Cardiac fibroblast (primary cell): Measurements from ENCODE around the gene RTN1.

Experiments used
- DNase-seq, 2 donors: peaks; one replicate each; pipeline versions ENCODE4 v3.0.0 to v3.0.0-alpha.2; 2010; ENCODE audit warnings: low read depth in 2 of 2
- H3K4me3 ChIP-seq, 2 donors: replicated peaks in 1 of 2; 1 replicate in 1 of 2; 2 replicates in 1 of 2; pipeline ENCODE4 v1.5.1; 2011; ENCODE audit warnings: low read depth in 2 of 2, low read length in 2 of 2, mild to moderate bottlenecking in 2 of 2, moderate library complexity in 1 of 2
- TF ChIP-seq, protein P1 (sequence below): IDR thresholded peaks from one replicate; pipeline ENCODE4 v1.5.1; 2011; ENCODE audit warnings: low read depth, mild to moderate bottlenecking, low read length, inconsistent platforms

The RTN1 gene

DNA sequence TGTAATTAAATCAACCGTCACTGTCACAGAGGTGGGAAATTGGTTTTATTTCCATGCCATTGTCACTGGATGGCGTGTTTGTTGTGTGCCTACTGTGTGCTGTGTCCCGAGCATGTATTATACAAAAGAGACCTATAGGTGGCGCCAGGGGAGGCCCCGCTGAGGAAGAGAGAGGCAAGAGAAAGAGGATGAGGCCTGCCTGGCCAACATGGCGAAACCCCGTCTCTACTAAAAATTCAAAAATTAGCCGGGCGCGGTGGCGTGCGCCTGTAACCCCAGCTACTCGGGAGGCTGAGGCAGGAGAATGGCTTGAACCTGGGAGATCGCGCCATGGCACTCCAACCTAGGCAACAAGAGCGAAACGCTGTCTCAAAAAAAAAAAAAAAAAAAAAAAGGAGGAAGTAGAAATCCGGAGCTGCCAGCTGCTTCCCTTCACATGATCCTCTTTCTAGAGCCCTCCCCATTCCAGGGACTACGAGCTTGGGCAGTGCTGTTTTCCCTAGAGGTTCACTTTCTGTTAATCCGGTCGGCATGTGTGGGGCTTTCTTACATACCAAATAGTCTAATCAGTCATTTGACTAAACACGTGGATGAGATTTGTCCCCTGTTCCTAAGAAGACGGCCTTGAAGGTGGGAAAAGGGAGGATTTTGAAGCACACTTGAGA, 287.6 kb downstream of the RTN1 start:
- TF ChIP-seq, protein P1, sequence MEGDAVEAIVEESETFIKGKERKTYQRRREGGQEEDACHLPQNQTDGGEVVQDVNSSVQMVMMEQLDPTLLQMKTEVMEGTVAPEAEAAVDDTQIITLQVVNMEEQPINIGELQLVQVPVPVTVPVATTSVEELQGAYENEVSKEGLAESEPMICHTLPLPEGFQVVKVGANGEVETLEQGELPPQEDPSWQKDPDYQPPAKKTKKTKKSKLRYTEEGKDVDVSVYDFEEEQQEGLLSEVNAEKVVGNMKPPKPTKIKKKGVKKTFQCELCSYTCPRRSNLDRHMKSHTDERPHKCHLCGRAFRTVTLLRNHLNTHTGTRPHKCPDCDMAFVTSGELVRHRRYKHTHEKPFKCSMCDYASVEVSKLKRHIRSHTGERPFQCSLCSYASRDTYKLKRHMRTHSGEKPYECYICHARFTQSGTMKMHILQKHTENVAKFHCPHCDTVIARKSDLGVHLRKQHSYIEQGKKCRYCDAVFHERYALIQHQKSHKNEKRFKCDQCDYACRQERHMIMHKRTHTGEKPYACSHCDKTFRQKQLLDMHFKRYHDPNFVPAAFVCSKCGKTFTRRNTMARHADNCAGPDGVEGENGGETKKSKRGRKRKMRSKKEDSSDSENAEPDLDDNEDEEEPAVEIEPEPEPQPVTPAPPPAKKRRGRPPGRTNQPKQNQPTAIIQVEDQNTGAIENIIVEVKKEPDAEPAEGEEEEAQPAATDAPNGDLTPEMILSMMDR: no peak
- no peak for DNase-seq
- no peak overlapping the region for H3K4me3 ChIP-seq

DNA sequence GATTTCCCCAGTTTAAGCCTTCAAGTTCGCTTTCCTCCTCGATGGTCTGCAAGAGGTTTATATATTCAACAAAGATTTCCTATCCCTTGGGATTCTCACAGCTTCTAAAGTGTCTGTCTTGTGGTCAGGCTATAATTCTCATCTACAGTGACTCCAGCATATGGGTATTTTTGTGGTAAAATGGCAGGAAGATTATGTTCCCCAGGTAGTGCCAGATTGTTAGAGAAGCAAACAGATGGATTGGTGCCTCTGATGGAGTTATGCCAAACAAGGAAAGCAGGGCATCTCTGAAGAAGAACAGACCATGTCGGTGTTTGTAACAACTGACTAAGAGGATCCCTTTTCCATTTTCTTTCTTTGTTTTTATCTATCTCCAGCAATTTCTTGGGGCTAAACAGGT, 288.4 kb downstream of the RTN1 start:
- no peak for DNase-seq
- H3K4me3 ChIP-seq: no peak overlapping the region
- TF ChIP-seq, protein P1: no peak

- TF ChIP-seq, protein P1: no peak
- DNase-seq: no peak
- no peak overlapping the region for H3K4me3 ChIP-seq
Measured at GRCh38 chr14:59580911-59581310, 289.7 kb downstream of the RTN1 start.

- peak within 1 kb of the TSS; percentile 49 for H3K4me3 ChIP-seq
- peak; percentile 74 to 82 for DNase-seq
- TF ChIP-seq, protein P1: peak; percentile 76
Measured at GRCh38 chr14:59576332-59577294, 294.0 kb downstream of the RTN1 start, which contains the start of gene CCDC175. Gene CCDC175 (minus strand): TSS chr14:59576812. CDS start chr14:59576775, 37 bp downstream.

GRCh38 chr14:59570122-59570521, 300.5 kb downstream of the RTN1 start:
- TF ChIP-seq, protein P1: no peak
- no peak overlapping the region for H3K4me3 ChIP-seq
- DNase-seq: peak in 1 of 2 donors; percentile 16

DNA sequence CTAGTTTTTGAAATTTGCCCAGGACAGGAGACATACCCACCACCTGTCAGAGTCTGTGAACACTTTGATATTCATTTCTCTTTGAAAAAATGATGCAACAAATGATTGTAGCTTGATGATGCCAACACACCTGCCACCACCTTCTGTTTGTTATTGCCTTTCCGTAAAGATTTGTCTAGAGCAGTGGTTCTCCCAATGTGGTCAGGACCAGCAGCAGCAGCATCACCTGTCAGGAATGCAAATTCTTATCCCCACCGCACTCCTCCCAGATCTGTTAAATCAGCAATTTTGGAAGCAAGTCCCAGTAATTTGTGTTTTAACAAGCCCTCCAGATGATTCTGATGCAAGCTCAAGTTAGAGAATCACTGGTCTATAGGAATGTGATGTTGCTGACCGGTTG, 303.9 kb downstream of the RTN1 start:
- no peak overlapping the region for H3K4me3 ChIP-seq
- TF ChIP-seq, protein P1: no peak
- DNase-seq: no peak
